Kidney glomerular epithelial cell (primary cell): Measurements from ENCODE around the gene MEF2A.
"Not testable (repeated sequence)": the region's sequence is repeated elsewhere in the genome, so short reads cannot be mapped to it uniquely, and the experiment has no call there.

Source experiments
- DNase-seq: peaks from one replicate; lab custom pipeline; 2025; lab: John Stamatoyannopoulos, UW

Gene MEF2A

DNA sequence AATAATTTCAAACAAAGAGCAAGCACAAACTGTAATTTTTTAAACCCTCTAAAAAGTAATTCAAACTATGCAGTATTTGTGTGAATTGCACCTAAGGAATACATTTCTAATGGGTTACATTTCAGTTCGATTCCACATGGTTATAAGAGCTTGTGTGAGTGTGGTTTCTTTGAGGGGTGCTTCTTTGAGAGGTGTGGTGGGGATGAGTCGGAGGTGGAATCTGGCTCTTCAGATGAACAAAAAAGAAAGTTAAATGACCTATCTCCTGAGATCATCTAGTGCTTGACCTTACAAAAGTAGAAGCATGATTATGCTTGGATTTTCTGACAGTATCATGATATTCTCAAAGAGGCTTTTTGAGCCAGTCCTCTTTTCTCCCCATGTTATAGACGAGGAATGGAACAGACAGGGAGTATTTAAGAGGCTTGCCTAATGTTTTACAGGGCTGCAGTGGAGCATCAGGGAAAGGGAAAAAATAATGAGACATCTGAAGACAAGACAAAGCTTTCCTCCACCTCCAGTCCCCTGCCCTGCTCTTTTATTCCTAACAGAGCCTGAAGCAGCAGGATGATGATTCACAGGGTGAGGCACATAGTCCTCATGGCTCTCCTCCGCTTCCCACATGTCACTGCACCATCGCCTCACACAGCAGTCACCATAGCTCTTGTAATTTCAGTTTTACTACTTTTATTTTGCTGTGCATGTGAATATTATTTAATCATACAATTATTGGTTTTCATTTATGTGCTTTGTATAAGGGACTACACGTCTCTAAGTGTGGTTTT lies 85.4 kb downstream of the MEF2A start:
- DNase-seq, result peak; percentile 11

DNA sequence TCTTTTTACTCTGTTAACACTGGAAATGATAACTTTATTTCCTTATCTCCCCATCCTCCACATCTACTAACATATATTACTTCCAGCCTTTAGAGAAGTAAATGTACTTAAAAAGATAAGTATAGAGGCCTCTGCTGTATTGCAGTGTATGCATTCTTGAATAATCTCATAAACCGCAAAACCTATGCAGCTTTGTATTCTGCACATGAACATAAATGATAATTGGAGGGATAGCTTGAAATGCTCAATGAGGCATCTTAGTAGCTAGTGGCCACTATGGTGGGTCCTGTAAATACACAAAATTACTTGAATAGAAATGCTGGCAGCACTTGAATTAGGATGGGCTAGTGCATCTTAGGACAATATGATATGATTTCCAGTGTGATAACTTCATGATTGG lies 90.4 kb downstream of the MEF2A start:
- DNase-seq, result no peak

DNA sequence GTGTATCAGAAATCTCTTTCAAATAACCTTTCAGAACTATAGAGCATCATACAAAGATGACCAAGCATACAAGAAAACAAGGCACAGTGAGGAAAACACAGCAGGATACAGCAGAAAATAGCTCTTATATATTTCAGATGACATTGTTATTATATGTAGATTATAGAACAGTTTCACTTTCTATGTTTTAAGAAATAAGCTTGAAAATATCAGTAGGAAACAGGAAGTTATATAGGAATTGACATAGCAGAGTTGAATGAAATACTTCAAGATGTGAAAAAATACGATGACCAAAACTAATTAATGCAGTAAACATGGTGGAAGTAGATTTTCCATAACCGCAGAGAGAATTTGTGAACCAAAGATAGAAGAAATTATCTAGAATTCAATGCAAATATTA lies 92.2 kb downstream of the MEF2A start:
- DNase-seq, result no peak

DNA sequence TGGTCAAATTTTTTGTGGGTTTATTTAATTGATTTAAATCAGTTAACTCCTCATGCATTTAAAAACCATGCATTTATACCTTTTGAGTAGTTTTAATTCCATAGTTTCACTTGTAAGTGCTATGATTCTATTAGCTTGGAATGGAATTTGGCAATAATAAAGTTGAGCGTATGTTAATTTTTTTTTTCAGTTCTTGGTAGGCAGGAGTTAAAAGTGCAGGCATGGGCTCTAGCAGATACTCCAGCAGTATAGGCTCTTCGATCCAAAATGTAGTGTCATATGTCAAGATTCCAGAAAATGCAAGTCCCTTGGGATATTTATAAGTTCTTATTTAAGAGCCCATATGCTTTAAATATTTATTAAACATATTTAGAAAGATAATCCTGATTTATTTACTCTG lies 97.1 kb downstream of the MEF2A start:
- DNase-seq, result no peak

DNA sequence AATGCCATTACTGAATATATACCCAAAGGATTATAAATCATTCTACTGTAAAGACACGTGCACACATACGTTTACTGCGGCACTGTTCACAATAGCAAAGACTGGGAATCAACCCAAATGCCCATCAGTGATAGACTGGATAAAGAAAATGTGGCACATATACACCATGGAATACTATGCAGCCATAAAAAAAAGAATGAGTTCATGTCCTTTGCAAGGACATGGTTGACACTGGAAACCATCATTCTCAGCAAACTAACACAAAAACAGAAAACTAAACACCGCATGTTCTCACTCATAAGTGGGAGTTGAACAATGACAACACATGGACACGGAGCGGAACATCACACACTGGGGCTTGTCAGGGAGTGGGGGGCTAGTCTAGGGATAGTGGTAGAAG lies 100.3 kb downstream of the MEF2A start:
- not testable (repeated sequence) for DNase-seq

DNA sequence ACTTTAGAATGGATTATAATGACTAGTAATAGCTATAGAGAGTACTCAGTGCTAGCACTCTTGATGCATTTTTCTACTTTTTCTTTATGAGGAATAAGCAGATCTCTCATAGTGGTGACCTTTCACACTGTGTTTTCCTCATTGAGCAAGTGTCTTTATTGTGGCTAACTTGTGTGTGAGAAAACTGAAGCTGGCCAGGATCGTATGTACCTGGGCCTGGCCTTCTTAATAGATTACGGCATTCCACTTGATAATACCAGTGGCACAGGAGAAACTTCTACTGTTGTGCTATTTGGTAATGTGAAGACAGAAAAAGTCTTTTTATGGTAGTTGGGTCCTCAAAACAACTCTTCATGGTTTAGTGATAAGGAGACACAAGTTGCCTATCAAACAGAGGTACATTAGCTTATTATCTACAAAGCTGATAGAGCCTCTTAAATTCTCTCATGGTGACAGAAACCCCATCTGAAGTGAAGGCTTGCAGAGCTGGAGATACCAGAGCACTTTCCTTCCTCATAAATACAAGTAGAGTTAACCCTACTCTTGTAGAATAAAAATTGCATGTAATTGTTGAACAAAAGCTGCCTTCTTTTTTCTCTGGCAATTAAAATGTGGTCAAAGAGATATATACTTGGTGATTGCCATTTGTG lies 102.9 kb downstream of the MEF2A start:
- DNase-seq, result no peak

DNA sequence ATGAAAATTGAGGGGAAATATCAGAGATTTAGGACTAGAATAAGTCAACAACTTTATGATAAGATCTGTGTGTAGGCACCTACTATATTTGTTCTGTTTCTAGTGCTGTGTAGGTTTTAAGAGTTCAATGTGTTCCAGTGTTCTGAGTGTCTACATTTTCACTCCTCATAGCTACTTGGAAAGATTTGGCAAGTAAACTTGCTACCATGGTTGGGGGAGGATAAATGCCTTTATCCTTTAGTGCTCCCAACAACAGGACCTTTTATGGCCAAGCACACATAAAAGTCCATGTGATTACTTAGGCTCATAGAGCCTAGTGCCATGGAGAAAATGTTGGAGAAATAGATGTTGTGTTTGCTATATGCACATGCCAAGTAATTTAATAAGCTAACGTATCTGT lies 103.5 kb downstream of the MEF2A start:
- DNase-seq, result no peak

DNA sequence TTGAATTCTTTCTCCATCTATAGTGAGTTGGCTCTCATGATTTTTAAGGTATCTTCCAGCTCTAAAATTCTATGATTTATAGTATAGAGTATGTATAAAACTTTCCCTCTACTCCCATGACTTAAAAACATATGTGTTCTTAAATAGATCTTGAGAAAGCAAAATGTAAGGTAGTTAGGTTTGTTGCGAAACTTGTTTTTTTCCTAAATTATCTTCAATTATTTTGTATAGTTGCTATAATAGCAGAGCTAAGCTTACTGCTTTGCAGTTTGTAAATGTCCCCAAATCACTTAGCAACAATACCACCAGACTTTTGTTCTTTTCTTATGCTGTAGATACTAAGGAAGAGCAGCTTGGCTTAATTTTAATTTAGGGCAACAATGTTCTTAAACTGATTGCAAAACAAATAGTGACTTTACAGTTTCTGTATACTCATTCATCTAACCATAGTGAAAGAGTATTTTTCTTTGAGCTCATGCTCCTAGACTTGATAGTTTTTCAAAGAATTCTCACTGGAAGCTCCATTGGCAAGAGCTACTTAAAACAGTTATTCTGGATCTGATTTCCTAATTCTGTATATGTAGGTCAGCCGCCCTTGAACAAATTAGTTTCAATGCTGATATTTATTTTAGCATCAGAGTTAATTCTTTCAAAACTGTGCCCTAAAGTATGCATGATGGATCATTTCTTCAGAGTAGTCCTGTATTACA lies 106.3 kb downstream of the MEF2A start:
- no peak for DNase-seq

DNA sequence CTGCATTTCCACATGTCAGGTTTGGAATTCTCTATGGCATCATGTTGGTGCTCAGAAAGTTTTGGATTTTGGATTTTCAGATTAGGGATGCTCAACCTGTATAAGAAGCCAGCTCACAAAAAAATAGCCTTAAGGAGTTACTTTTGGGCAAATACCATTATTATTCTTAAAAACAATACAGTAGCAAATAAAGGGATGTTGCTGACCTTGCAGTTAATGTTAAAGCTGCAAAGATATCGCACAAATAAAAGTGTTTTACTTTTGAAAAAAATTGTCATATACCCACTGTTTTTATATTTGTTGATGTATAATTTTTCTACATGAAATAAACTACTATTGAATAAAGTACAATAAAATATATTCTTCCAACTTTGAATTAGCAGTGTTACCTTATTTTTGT lies 107.3 kb downstream of the MEF2A start:
- no peak for DNase-seq

DNA sequence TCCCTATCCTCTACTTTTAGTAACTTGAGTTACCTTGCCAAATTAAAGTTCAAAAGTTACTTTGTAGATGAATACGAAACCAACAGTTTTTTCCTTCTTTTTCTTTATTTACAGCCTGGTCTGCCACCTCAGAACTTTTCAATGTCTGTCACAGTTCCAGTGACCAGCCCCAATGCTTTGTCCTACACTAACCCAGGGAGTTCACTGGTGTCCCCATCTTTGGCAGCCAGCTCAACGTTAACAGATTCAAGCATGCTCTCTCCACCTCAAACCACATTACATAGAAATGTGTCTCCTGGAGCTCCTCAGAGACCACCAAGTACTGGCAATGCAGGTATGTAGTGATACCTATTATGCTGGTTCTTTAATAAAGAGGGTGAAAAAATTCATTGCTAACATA lies 108.5 kb downstream of the MEF2A start:
- DNase-seq, result no peak

DNA sequence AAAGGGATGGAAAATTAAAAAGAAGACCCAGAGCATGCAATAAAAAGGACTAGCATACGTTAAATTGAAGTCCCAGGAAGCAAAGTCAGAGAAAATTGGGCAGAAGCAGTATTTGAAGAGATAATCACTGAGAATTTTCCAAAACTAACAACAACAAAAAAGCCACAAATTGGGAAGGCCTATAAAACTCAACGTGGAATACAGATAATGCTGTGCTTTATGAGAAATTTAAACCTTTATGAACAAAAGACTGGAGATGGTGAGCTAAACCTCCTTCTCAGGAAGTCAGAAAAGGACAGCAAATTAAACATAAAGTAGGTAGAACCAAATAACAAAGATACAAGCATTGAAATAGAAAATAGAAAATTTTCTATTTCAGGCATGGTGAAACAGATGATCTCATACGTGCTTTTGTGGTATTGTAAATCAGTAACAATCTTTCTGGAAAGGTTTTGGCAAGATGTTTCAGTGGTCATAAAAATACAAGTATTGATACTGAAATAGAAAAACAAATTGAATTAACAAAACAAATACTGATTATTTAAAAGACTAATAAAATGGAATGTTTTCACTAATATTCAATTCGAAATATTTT lies 111.9 kb downstream of the MEF2A start:
- DNase-seq, result peak; percentile 39

DNA sequence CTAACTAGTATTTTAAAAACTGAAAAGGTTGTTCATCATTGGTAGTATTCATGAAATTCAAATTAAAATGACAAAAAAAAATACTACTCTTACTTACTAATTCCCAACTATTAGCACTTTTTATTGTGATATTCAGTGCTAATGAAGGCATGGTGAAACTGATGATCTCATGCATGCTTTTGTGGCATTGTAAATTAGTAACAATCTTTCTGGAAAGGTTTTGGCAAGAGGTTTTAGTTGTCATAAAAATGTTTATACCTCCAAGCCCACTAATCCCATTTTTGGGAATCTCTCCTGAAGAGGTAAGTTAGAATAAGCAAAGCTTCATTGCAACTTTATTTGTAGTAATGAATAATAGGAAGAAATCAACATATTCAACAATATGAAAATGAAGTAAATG lies 114.5 kb downstream of the MEF2A start:
- DNase-seq, result no peak

DNA sequence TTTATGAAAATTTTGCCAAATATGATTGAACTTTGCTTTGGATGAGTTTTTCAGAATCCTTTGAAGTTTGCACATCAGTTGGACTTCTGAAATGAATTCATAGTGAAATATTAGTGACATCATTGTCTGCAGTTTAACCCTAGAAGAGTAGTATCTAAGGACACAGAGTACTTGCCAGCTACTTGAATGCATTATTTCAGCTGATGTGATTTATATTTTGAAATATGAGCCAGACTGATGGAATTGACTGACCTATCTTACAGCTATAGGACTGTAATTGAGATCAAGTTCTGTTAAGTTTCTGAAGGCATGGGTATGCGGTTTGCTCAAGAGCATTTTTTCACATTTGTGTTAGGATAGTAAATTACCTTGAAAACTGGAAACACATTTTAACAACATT lies 116.2 kb downstream of the MEF2A start:
- DNase-seq, result peak; percentile 20

DNA sequence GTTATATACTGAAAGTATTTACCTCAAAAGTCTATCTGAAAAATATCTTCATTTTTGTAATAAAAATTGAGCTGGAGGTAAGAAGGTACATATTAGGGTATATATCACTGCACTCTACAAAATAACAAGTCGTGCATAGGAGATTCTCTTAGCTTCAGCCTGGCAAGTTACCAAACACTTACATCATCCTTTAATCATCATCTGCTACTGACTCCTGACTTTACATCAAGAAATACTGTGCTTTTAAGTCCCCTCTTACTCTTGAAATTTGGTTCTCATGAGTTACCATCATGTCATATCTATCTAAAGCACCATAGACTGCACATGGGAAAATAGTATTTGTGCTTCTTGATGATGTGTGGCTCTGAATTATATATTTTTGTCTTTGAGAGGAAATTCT lies 116.7 kb downstream of the MEF2A start:
- peak; percentile 91 for DNase-seq

DNA sequence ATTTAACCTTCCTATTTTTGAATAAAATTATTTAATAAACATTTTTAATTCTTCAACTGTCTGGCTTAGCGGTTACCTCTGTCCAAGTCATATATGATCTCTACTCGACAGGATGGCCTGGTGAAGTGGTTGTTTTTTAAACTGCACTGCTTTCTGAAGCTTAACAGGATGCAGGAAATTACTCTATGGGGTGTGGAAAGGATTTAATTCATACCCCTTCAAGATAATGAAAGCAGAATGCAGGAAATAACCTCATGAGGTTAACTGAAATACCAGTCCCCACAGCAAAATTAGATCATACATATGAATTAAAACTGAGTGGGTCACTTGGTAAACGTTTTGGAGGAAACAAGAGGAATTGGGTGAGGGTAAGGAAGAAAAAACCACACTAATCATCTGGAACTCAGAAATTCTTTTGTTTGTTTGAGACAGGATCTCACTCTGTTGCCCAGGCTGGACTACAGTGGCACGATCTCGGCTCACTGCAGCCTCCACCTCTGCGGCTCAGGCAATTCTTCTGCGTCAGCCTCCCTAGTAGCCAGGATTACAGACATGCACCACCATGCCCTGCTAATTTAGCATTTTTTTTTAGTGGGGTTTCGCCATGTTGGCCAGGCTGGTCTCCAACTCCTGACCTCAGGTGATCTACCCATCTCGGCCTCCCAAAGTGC lies 117.4 kb downstream of the MEF2A start:
- peak; percentile 39 for DNase-seq

DNA sequence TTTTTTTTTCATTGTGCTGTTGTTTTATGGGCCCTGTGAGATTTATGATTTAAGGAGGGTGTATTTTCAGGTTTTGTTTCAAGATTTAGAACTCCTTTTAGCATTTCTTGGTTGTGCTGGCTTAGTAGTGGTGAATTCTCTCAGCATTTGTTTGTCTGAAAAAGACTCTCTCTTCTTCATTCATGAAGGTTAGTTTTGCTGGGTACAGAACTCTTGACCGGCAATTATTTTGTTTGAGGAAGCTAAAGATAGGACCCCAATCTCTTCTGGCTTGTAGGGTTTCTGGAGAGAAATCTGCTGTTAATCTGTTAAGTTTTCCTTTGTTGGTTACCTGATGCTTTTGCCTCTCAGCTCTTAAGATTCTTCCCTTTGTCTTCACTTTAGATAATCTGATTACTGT lies 120.5 kb downstream of the MEF2A start:
- no peak for DNase-seq

DNA sequence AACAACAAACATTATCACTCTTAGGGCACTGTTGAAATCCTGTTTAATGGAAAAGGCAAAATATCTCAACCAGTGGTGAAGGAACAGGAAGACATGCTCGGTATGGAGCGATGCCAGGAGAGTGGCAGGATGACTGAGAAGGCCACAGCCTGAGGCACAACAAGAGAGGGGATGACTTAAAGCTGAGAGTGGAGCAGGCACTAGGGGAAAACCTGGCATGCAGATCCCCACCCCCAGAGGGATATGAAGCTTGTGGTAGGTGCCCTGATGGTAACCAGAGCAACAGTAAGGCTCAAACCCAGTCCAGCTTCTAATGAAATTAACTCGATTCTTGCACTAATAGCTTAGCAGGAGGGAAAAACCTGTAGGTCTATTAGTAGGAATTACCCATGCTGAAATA lies 127.0 kb downstream of the MEF2A start:
- no peak for DNase-seq

DNA sequence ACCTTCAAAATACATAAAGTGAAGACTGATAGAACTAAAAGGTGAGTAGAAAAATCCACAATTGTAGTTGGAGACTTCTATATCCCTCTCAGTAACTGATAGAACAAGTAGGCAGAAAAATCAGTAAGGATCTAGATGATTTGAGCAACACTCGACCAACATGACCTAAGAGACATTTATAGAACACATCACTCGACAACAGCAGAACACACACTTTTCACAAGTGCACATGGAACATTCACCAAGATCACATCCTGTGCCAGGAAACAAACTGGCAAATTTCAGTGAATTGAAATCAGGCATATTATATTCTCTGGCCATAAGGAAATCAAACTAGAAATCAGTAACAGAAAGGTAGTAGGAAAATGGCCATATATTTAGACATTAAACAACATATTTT lies 130.3 kb downstream of the MEF2A start:
- no peak for DNase-seq

DNA sequence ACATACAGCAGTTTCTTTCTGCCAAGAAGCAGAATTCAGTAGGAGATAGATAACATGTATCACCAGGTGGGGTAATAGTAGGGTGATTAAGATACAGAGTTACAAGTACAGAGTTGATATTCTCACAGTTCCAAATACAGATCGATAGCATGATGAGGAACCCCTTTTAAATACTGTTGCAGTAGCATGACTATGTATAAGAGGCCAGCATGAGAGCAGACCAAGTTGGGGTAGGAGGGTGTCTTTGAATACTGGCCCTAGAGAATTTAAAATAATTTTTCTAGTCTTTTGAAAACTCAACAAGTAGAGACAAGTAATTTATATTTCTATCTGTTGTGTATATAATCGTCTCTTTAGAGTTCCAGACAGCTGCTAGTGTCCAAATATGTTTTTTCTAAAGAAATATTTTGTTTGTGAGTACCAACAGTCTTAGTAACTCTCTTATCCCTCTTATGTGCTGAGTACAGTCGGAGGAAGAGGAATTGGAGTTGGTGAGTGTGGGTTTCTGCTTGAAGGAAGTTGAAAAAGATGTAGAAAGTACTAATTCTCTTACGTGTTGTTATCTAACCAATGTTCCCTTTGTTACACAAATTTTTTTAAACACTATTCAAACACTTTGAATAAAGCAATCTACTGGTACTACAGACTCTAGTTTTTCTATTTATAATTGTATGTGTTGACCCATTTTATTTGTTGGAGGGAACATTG lies 137.3 kb downstream of the MEF2A start:
- DNase-seq, result peak; percentile 55

DNA sequence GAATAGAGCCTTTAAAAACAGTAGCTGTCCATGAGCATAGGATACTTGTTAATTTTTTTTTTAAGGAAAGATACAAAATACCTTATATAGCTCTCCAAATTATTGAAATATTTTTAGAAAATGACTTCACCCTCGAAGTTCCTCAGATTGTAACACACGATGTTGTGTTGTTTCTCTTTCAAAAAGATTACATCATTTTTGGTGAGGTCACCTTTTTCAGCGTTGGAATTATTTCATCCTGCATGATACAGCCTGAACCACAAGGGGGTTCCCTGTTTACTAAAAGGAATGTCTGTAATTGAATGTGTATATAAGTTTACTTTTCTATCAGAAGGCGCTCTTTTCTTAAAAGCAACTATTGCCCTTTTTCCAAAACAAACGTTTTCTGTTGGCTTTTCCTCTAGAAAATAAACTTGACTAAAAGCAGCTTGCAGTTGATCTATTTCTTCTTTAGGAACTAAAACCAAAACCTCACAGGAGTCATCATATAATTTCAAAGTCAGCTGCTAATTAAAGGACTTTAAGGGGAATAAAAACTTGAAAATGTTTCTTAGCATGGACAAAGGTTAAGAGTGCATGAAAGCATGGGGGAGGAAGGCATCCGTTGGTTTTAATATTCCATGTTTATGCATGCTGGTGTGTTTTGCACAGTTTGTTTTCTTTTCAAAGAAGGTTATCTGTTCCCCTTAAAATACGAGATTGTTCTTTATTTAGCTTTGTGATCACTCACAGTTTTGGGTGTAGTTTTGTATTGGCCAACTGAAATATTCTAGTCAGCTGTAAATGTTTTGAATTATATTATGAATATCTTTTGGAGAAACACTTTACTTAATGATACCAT lies 138.0 kb downstream of the MEF2A start:
- peak; percentile 85 for DNase-seq

DNA sequence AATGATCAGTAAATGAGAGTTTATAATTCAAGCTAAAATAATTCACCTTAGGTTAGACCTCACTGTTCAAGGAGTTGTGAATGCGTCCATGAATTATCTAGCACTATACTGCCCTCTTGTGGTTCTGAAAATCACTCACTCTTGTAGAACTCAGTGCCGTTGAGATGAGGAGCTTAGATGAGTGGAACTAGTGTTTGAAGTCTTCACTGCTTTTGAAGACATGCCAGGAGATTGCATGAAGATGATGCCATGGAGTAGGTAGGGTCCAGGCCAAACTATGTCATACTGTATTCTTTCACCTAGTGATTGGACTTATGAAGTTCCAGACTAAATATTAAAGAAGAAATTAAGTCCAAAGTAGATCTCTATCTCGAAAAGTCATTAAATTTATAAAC lies 138.7 kb downstream of the MEF2A start:
- peak; percentile 93 for DNase-seq
